WI38 (cell line): ENCODE data around the gene SNTG2.

ENCODE experiments used
- H3K4me3 ChIP-seq: 2 replicates; pipeline ENCODE4 v1.5.1; 2011; ENCODE audit warnings: low read depth, mild to moderate bottlenecking, control low read depth, low read length
- CTCF ChIP-seq: IDR thresholded peaks from 2 replicates; pipeline ENCODE4 v1.5.1; 2012; ENCODE audit warnings: low read depth, mild to moderate bottlenecking, control low read depth, low read length

SNTG2 gene

DNA sequence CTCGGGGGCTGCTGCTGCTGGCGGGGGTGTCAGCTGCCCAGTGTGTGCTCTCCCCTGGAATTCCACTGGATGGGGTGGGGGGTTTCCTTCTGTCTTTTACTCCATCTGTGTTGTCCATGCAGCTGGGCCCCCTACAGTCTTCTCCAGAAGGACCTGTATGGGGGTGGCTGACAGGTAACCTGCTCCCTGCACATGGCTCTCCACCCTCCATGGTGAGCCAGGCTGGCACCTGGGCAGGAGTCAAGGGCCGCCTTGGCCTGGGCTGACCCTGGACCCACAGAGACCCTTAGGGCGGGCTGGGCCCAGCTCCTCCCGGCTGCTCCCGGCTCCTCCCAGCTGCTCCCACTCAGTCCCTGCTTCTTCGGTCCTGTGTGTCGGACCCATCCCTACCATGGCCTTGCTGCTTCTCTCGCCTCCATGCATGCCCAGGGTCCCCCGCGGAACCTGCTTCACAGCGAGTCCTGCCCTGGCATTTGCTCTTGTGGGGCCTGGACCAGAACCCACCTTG is 15.0 kb downstream of the SNTG2 start:
- no peak overlapping the region for H3K4me3 ChIP-seq
- TF ChIP-seq CTCF = no peak

GRCh38 chr2:973129-973528 is 22.5 kb downstream of the SNTG2 start:
- H3K4me3 ChIP-seq = no peak overlapping the region
- no peak for TF ChIP-seq CTCF

DNA sequence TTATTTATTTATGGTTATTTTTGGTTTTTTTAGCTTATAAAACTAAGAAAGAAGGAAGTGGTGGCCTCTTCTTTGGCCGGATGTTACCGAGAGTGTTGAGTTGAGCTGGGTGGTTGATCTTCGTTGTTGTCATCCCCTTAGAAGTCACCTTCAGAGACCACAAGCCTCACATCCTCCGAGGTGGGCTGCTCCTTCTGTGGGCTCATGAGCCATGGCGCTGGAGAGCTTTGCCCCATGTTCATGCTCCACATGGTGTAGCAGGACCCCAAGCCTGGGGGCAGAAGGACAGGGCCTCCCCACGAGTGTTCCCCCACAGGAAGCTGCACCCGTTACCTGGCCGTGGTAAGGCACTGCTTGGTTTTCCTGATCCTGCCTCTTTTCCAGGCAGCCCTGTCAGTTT is 23.4 kb downstream of the SNTG2 start:
- TF ChIP-seq CTCF = no peak

DNA sequence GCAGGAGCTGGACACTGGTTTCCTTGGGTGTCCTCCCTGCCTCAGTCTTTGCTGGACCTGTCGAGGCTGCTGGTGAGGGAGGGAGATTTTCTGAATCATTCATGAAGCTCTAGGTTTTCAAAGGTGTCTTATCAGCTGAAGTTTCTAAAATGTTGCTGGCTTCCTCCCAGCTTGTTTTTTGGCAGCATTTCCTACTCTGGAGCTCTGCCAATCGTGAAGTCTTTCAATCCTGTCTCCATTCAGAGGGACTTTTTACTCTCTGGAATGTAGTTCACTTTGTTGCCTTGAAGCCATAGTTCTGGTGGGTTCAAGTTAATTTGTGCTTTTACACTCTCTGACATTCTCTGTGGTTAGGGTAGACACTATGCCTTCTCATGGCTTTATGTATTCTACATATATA is 23.9 kb downstream of the SNTG2 start:
- H3K4me3 ChIP-seq = no peak overlapping the region
- no peak for TF ChIP-seq CTCF

More for the DNA sequence above, 23.4 kb downstream of the SNTG2 start:
- H3K4me3 ChIP-seq = no peak overlapping the region

GRCh38 chr2:975095-975494 is 24.4 kb downstream of the SNTG2 start:
- no peak for TF ChIP-seq CTCF

DNA sequence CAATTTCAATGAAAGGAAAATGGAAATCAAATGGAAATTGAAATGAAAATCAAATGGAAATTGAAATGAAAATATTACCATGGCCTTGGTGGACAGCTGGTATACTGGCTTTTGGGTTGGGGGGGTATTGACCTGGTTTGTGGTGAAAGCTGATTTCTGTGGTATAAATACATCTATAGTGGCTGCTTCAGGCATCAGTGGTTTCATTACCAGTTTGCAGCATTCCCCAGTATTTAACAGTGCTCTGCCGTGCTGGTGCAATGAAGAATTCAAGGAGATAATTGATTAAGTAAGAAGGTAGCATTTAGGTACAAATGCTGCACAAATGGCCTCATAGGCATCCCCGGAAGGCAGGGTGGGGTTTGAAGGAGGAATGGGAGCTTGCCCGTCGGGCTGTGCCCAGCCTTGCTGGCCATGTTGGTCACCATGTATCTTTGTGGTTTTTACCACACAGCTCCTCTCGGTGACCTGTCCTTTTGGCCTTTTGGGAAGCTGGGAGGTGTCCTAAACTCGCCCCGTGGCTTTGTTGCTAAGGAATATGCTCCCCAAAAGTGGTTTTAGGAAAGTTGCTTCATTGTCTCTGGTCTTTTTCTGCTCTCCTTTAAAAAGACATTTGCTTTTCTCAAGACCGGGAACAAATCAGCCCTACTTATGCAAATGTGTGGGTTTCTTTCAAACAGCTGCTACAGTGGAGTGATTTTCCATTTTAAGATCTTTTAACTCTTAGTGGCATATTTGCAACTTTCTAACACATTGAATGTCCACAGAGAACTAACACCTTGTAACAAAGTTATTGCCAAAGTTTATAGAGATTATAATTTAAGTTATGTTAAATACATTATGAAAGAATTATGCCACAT is 28.6 kb downstream of the SNTG2 start:
- no peak for TF ChIP-seq CTCF
- H3K4me3 ChIP-seq = no peak overlapping the region

More at GRCh38 chr2:975095-975494, 24.4 kb downstream of the SNTG2 start:
- no peak overlapping the region for H3K4me3 ChIP-seq

DNA sequence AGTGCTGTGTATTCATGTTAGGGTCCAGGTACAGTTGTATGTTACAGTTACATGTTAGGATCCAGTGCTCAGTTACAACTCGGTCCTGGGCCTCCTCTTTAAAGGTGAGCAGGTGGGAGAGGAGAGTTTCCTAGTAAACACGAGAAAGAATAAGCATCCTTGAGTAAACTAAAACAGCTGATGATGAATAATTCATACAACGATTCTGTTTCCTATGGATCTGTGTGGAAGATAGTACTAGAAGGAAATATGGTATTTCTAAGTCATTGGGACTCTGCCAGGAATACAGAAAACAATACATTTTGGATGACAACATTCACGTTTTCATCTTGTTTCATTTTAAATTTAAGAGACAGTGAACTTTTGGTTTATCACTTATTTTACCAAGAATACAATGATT is 29.5 kb downstream of the SNTG2 start:
- no peak overlapping the region for H3K4me3 ChIP-seq
- no peak for TF ChIP-seq CTCF
